GM19193 (cell line): Measurements from ENCODE around the gene RASA3.

Experiments
- POLR2A ChIP-seq: IDR thresholded peaks from 4 replicates; pipeline ENCODE4 v1.6.1; 2011; ENCODE audit not compliant: insufficient read depth, insufficient read length; ENCODE audit errors: extremely low read depth

Gene RASA3

GRCh38 chr13:113929628-113930615 is 202.5 kb downstream of the RASA3 start:
- no peak for TF ChIP-seq POLR2A

- TF ChIP-seq POLR2A, result no peak
These were observed 203.5 kb downstream of the RASA3 start for GRCh38 chr13:113928685-113929627.
